Stimulated activated CD4-positive, alpha-beta T cell treated with anti-CD3 and anti-CD28 coated beads, Interleukin-4, amount 100 ng/mL, for 1 hour (primary cell): ENCODE data around the gene XXYLT1.
"Not testable (repeated sequence)": the region's sequence is repeated elsewhere in the genome, so short reads cannot be mapped to it uniquely, and the experiment has no call there.

Source experiments
- DNase-seq: peaks from one replicate; pipeline ENCODE4 v3.0.0-alpha.2; 2020

The XXYLT1 gene

GRCh38 chr3:195203606-195204005 is 67.4 kb downstream of the XXYLT1 start:
- DNase-seq = no peak

DNA sequence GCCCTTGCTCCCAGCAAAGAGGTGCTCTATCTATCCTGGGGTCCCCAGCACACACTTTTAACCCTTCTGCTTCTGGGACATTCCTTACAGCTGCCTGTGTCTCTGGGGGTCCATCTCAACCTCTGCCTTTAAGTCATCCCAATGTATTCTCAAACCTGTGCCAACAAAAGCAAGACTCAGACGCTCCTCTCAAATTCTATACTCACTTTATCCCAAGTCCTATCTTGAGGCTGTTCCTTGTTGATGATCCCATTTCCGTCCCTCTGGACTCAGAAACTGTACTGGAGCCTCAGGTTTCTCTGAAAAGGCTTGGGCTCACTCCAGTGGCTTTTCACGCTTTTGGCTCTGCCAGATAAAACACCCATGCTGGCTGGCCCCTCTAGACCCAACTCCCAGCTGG is 69.7 kb downstream of the XXYLT1 start:
- no peak for DNase-seq

DNA sequence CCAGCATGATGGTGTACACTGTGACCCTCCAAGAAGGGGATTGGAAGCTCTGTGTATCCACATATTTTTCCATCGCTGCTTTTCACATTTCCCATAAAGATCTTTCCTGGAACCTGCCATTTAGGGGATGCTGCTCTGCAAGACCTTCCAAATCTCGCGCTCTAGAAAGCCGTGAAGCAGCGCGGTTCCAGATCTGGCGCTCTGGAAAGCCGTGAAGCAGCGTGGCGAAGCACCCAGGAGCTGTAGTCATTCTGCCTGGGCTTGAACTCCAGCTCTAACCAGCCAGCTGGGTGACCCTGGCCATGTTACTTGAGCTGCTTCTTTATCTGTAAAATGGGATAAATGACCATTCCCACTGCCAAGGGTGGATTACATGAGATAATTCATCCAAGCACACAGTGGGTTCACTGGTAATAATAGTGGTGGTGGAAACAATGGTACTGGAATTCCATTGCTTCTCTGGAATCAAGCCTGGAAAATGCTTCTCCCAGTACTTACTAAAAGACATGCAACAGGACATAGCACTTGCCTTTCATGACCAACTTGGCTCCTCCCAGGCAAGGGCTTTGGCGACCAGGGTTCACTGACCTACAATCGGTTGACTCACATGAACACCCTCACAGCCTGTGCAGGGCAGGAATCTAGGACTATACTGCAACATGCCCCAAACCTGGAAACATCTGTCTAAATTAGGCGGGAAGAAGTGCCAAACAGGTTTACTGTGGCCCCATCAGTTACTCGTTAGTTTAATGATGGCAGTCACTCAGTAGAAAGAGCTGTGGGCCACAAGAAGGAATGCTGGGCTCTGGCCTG is 70.7 kb downstream of the XXYLT1 start:
- DNase-seq = no peak

DNA sequence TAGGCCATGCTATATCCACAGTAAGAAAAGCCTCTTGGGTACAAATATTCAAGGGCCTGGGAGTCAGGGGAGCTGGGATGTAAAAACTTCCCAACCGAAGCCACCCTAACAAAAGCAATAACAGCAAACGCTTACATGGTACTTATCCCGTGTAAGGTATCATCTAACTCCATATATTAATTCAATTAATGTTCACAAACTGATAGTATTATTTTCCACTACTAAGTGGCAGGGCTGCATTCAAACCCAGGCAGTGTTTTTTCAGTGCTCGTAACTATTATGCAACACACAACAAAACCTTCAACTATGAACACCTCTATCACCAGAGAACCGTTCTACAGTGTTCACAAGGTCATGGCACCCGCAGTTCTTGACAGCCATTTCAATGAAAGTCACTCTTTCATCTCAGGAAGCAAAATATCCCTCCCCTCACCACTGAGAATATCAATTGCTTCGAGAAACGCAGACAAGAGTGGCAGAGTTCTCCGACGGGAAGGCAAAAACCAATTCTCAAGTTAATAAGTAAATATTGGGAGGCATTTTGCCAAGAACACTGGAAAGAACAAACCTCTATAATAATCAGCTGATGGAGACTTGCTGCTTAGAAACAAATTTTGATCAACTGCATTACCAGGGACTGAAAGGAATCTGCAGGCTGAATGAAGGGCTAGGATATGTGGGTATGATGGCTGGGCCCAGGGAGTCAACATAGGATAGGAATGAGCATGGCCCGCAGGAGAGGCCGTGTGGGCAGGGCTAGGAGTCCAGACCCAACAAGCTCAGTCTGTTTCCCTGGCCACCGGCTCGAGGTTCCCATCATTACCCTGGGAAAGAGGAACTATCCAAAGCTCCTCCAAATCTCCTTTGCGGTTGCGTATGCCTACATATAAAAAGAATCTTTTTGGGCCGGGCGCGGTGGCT is 72.3 kb downstream of the XXYLT1 start:
- DNase-seq = no peak

DNA sequence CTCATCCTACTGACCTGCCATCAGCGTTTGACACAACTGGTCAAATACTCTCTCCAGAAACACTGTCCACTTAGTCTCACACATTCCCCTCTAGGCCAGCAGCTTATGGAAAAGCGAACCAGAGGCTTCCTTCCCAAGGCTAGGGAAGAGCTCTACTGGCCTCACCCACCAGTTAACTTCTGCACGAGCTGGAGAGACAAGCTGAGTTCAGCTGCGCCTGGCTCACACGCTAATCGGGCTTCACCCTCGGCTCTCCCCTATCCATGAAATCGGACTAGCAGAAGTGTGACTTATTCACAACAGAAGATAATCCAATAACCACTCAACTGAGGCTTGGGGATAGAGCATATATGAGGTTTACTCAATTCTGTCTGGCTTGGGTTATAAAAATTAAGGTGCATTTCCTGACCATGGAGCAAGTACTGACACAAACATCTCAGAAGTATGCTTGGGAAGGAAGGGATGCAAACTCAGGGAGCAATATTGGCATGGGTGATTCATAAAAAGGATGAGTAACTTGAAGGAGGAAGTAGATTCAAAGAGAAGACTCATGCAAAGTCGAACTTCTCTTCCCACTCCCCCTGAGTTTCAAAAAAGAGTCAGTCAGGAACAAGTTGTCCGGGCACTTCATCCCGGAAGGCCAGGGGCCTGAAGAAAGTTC is 73.1 kb downstream of the XXYLT1 start:
- DNase-seq = no peak

- no peak for DNase-seq
These were observed 74.7 kb downstream of the XXYLT1 start for GRCh38 chr3:195196266-195196665.

DNA sequence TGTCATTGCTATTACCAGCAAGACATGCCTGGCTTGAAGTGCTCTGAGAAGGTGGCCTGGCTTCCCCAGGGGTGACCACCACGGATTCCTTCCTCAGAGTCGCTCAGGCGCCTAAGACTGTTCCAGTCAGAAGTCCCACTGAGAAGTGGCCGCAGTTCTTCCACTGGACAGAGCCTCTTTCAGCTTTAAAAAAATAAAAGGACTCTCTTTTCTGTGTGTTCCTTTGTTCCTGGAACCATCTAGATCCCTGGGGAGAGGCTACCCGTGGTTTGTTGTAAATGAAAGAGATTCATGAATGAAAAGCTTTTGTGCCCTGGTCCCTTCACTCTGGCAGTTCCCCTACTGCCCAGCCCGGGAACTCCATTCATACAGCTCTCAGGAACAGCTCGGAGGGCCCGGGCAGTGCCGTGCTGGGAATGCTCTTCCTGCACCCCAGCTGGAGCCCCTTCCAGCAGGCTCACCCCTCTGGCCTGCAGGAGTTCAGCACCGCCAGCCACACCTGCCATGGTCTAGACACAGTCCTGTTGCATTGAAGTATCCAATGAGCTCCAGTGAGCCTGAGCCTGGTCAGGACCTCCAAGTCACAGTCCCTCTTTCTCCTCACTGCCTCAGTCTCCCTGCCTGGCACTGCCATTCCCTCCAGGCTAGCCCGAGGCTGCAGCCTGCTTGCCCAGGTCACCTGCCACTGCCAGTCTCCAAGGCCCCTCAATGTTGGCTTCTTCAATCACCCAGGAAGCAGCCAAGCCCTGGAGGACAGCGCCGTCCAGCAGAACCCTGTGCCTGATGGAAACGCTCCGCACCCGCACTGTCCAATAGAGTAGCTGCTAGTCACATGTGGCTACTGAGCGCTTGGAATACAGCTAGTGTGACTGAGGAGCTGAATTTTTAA is 75.4 kb downstream of the XXYLT1 start:
- no peak for DNase-seq

DNA sequence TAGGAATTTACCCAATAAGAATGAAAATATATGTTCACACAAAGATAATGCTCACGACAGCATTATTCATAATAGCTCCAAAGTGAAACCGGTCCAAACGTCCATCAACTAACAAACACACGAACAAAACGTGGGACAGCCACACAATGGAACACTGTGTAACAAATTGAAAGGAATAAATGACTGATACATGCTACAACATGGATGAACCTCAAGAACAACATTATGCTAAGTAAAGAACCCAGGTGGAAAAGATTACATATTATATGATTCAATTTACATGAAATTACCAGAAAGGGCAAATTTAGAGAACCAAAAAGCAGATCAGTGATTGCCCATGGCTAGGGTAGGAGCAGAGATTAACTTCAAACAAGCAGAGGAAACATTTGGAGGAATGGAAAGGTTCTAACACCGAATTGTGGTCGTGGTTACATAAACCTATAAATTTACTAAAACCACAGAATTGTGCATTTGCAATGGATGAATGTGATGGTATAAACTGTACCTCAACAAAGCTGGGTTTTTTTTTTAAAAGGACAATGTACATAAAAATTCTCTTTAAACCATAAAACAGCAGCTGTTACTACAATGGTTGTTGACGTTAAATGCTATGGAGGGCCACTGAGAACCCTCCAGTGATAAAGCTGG is 76.3 kb downstream of the XXYLT1 start:
- no peak for DNase-seq

DNA sequence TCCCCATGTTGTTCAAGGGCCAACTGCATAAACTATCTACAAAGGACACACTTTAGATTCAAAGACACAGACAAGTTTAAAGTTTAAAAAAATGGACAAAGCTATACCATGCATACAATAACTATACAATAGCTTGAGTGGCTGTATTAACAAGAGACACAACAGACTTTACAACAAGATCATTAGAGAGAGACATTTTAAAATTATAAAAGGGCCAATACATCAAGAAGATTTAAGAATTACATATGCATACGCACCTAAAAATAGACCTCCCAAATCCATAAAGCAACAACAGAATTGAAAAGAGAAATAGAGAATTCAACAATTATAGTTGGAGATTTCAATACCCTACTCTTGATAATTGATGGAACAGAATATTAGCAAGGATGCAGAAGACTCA is 79.4 kb downstream of the XXYLT1 start:
- DNase-seq = no peak

DNA sequence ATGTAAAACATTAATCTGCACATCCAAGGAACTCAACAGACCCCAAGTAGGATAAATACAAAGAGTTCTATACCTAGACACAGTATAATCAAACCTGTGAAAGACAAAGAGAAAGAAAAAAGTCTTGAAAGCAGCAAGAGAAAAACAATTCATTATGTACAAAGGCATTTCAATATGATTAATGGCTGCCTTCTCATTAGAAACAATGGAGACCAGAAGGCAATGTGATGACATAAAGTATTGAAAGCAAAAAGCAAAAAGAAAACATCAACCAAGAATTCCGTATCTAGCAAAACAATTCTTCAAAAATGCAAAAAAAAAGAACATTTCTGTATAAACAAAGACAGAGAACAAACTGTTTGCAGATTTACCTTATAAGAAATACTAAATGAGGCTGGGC is 81.1 kb downstream of the XXYLT1 start:
- no peak for DNase-seq

GRCh38 chr3:195188426-195188927 is 82.5 kb downstream of the XXYLT1 start:
- DNase-seq = no peak

- DNase-seq = no peak
These were observed 83.1 kb downstream of the XXYLT1 start for GRCh38 chr3:195187609-195188425.

- DNase-seq = not testable (repeated sequence)
These were observed 84.3 kb downstream of the XXYLT1 start for GRCh38 chr3:195186710-195187047.

GRCh38 chr3:195186041-195186709 is 84.8 kb downstream of the XXYLT1 start:
- DNase-seq = no peak

DNA sequence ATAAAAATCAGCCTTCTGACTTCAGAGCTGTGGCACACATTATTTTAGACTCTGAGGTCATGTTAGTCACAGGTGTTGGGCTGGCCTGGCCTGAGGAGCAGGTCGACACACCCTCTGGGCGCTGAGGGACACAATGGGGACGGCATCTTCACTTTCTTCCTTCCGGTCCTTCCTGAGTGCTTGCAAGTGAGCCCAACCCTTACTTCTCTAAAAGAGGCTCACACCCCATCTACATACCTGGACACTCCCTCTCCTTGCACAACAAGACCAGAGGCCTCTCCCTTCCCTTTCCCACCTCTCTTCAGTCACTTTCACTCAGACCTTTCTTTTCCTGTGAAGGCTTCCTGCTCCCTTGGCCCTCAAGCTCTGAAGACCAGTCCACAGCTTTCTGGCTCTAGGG is 85.4 kb downstream of the XXYLT1 start:
- DNase-seq = no peak

DNA sequence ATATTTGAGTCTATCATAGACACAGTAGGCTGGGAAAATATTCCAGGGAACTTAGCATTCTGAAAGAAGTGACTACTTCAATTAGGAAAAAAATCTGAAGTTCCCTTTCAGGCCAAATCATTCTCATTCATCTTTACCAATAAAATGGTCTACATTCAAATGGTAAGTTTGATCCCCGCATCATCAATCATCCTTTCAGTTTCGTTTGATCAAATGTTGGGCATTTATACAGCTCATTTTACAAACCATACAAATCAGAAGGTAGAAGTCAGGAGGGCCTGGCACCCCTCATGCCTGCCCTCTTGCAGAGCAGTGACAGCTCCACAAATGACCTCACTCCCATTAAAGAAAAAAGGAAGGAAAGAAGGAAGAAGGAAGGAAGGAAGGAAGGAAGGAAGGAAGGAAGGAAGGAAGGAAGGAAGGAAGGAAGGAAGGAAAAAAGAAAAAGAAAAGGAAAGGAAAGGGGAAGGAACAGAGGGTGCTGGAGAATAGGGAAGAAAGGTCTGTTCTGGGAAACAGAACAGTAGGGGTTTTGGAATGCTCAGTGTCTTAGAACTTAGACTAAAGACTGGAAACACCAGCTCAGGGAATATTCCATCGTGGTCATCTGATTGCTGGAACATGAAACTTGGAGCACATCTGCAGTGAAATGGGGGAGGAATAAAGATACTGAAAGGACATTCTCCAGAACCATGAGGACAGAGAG is 86.1 kb downstream of the XXYLT1 start:
- DNase-seq = no peak

DNA sequence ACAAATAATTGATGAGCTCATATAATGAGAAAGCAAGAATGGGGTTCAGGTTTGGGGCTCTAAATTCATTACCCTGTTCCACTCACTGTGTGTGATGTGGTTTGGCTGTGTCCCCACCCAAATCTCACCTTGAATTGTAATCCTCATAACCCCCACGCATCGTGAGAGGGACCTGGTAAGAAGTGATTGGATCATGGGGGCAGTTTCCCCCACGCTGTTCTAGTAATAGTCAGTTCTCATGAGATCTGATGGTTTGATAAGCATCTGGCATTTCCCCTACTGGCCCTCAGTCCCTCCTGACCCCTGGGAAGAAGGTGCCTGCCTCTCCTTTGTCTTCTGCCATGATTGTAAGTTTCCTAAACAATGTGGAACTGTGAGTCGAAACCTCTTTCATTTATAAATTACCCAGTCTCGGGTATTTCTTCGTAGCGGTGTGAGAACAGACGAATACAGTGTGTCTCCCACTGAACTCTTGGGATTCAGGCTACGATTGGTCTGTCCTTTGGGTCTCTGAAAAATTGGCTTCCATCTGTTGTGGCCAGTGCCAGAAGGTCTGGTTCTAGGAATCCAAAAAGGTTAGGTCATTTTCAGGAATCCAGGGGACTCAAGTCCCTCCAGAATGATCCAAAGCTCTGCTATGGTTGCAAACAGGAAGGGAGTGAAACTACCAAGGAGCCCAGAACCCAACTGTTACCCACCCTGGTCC is 87.7 kb downstream of the XXYLT1 start:
- no peak for DNase-seq

DNA sequence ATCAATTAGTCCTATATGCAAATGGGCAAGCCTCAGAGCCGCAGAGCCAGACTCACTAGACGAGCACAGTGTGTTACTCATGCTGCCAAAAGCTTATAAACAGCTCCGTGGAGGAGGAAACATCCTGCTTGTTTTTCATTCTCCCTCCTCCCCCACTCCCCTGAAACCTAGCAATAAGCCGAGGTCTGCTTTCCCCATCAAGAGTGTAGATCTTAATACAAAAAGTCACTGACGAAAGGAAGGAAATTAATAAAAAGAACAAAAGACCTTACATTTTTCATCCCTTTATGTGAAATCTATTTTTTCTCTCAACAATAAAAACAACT is 88.5 kb downstream of the XXYLT1 start:
- DNase-seq = no peak
